Measurements from ENCODE around the gene PAXX.

The PAXX gene

DNA sequence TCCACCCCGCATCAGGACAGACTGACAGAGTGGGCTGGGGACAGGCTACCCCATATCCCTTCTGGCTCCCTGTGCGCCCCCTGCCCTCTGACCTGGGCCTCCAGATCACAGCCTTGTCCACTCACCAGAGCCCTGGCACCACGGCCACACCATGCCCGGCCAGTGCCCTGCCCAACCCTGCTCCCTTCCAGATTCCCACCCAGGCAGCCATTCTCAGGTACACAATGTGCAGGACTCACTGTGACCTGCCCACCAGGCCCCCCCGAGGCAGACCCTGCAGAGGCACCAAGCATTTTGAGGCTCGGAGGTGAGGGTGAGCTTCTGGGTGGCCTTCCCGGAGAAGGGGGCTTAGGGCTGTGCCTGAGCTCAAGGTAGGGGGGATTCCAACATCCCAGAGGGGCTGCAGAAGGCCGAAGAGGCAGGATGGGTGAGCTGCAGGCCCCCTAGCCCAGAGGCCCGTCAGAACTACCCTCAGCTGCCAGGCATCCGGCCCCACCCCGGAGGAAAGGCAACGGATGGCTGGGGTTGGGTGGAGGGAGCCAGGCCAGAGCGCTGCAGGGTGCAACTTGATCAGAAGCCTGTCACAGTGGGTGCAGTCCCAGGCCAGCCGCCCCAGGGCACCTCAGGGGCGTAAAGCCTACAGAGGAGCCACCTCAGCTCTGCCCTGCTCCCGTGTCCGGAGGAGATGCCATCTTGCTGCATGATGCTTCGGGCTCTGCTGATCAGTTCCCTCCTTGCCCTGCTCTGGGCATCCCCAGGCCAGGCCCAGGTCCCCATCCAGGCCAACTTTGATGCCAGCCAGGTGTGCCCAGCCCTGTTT is 9.8 kb upstream of the PAXX start, which contains the start of gene LCNL1:
TSS of gene LCNL1 (plus strand) at position 762 of the 820 bp plus-strand sequence. CDS start 594 bp downstream, outside the sequence.
- Mint-ChIP-seq H3K36me3 (no peaks in the 10 kb centered on the region), H3K27ac (peak within 1 kb of the TSS; percentile 12), H3K4me1 (peaks cover 3% of the 10 kb centered on the region), H3K9me3 (no peaks in the 10 kb centered on the region), H3K4me3 (no peak within 1 kb of the TSS), H3K27me3 (peaks cover 4% of the 10 kb centered on the region)

DNA sequence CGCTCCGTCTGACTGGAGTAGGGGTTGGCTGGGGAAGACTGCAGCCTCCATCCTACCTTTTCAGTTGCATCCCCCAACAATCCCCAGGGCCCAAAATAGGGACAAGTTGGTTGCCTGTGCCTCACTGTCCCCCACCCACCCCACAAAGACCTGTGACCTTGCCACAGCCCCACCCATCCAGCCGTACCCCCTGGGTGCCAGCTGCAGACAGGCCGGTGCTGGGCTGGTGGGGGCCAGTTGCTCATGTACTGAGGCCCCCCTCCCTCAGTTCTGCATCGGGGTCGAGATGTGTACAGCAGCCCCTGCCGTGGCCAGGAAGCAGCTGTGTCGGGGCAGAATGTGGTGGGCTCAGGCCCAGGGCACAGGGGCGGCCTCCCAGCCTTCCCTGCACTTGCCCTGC is 9.1 kb upstream of the PAXX start:
- peaks cover 3% of the 10 kb centered on the region for H3K4me1 Mint-ChIP-seq
- no peak overlapping the region for H3K27ac Mint-ChIP-seq
- no peaks in the 10 kb centered on the region for H3K9me3 Mint-ChIP-seq
- H3K4me3 Mint-ChIP-seq: no peak overlapping the region
- no peaks in the 10 kb centered on the region for H3K36me3 Mint-ChIP-seq
- H3K27me3 Mint-ChIP-seq: peaks cover 4% of the 10 kb centered on the region

DNA sequence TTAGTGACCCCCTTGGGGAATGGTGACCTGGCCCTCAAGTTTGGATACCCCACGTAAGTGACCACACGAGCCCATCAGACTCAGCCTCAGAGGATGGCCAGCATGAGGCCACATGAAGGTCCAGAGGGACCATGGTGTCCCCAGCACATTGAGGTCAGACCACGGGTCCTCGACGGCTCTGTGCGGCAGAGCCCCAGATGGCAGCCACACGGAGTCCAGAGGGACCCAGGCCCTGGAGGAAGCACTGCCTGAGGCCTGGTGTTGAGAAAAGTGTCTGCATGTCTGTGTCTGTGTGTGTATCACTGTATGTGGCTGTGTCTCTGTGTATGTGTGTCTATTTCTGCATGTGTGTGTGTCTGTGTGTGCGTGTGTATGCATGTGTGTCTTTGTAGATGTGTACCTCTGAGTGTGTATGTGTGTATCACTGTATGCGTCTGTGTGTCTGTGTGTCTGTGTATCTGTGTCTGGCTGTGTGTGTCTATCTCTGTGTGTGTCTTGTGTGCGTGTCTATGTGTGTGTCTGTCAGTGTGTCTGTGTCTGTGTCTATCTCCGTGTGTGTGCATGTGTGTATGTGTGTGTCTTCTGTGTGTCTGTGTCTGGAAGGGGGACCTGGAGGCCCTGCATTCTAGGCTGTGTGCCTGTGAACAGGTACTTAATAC is 8.4 kb upstream of the PAXX start:
- H3K4me1 Mint-ChIP-seq: peaks cover 3% of the 10 kb centered on the region
- no peak overlapping the region for H3K4me3 Mint-ChIP-seq
- no peaks in the 10 kb centered on the region for H3K36me3 Mint-ChIP-seq
- H3K27me3 Mint-ChIP-seq: peaks cover 4% of the 10 kb centered on the region
- H3K27ac Mint-ChIP-seq: no peak overlapping the region
- H3K9me3 Mint-ChIP-seq: no peaks in the 10 kb centered on the region

DNA sequence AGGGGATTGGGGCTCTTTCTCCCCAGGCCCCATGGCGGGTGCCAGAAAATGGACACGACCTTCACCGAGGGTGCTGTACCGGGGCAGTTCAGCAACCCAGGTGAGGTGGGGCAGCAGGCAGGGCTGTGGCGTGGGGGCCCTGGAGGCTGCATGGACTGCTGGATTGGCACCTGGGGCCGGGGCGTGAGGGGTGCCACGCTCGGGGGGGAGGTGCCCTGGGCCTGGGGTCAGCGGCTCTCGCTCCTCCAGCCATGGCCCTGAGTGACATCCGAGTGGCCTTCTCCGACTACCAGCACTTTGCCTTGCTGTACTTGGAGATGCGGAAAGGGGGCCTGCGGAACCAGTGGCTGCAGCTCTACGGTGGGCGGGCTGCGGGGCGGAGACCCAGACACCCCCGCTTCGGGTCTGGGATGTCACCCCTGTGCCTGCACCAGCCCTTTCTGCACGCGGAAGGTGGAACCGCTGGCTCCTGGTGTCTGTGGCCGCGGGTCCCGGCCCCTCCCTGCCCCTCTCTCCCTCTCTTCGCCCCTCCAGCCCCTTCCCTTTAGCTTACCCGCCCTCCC is 7.7 kb upstream of the PAXX start:
- Mint-ChIP-seq H3K4me3 (no peak overlapping the region), H3K27me3 (peaks cover 4% of the 10 kb centered on the region), H3K9me3 (no peaks in the 10 kb centered on the region), H3K4me1 (peaks cover 3% of the 10 kb centered on the region), H3K36me3 (no peaks in the 10 kb centered on the region), H3K27ac (no peak overlapping the region)

DNA sequence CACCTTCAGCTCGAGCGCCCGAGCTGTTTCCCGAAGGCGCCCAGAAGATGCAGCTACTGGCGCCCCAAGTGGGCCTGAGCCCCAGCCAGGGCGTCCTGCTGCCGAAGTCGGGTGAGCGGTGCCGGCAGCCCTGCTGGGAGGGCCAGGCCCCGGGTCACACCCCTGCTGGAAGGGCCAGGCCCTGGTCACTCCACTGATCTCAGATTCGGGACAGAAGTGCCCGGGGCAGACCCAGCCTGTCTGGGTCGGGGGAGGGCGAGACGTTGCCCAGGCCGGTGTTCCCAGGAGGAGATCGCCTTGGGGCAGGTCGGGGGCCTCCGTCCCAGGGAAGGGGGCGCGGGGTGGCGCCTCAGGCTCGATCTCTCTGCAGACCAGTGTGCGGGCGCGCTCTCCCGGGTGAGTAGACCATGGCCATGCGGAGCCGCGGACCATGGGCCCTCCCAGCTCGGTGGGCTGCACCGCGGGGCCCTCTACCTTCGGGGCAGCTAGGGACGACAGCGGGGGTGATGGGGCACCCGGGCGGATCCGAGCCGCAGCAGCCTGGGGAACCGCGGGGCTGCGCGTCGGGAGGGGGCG is 7.1 kb upstream of the PAXX start:
- Mint-ChIP-seq H3K4me3 (no peak overlapping the region), H3K27me3 (peaks cover 4% of the 10 kb centered on the region), H3K27ac (no peak overlapping the region), H3K4me1 (peaks cover 3% of the 10 kb centered on the region), H3K36me3 (no peaks in the 10 kb centered on the region), H3K9me3 (no peaks in the 10 kb centered on the region)

DNA sequence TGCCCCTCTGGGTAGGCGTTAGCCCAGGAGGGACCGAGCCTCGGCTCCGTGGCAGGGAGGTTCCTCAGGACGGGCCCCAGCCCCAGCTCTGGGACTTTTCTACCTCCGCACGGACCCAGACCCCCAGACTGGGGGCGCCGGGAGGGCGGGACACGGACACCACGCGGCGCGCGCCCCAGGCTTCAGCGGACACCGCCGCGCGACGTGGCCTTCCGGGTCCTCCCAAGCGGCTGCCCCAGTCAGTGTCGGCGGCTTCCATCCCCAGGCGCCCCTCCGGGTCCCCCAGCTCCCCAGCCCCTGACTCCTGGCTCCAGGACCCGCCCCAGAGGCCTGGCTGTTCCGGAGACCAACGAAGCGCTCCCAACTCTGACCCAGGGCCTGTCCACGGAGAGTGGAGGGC is 6.4 kb upstream of the PAXX start:
- H3K36me3 Mint-ChIP-seq: no peaks in the 10 kb centered on the region
- peaks cover 4% of the 10 kb centered on the region for H3K27me3 Mint-ChIP-seq
- no peak overlapping the region for H3K4me3 Mint-ChIP-seq
- no peak overlapping the region for H3K27ac Mint-ChIP-seq
- no peaks in the 10 kb centered on the region for H3K9me3 Mint-ChIP-seq
- peaks cover 3% of the 10 kb centered on the region for H3K4me1 Mint-ChIP-seq

DNA sequence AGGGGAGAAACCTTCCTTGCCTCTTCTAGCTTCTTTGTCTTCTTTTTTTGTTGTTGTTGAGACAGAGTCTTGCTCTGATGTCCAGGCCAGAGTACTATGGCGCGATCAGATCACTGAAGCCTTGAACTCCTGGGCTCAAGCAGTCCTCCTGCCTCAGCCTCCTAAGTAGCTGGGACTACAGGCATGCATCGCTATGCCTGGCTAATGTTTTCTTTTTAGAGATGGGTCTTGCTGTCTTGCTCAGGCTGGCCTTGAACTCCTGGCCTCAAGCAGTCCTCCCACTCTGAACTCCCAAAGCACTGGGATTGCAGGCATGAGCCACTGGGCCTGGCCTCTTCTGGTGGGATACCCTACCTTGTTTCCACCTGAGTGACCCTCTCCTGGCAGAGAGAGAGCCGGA is 3.4 kb upstream of the PAXX start:
- H3K4me1 Mint-ChIP-seq: peaks cover 18% of the 10 kb centered on the region
- no peak overlapping the region for H3K4me3 Mint-ChIP-seq
- peaks cover 2% of the 10 kb centered on the region for H3K27me3 Mint-ChIP-seq
- H3K9me3 Mint-ChIP-seq: no peaks in the 10 kb centered on the region
- no peak overlapping the region for H3K27ac Mint-ChIP-seq
- H3K36me3 Mint-ChIP-seq: no peaks in the 10 kb centered on the region

DNA sequence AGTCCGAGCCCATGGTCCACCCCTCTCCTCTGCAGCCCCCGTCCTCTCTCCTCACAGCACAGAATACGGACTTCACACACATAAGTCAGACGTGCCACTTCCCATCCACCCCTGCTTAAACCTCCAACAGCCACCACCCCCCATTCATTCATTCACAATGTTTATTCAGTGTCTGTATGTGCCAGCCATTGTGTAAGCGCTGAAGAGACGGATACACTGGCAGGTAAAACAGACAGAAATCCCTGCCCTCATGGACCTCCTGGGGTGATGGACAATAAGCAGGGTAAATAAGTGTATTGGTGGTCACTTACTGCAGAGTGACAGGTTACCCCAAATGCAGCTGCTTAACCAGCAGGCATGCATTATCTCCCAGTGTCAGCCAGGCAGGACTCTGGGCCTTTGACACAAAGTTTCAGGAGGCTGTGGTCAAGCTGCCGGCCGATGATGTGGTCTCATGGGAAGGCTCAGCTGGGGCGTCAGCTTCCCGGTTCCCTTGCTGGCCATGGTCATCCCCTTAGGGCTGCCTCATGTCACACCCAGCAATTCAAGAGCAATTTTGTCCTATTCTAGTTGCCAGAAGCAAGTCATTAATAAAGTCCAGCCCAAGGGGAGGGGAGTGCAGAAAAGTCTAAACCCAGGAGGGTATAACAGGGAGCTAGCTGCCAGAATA is 1.8 kb upstream of the PAXX start:
- Mint-ChIP-seq H3K36me3 (no peaks in the 10 kb centered on the region), H3K9me3 (no peaks in the 10 kb centered on the region), H3K4me3 (peak overlapping the region; percentile 75), H3K27ac (peak overlapping the region; percentile 81), H3K4me1 (peaks cover 17% of the 10 kb centered on the region), H3K27me3 (no peaks in the 10 kb centered on the region)

DNA sequence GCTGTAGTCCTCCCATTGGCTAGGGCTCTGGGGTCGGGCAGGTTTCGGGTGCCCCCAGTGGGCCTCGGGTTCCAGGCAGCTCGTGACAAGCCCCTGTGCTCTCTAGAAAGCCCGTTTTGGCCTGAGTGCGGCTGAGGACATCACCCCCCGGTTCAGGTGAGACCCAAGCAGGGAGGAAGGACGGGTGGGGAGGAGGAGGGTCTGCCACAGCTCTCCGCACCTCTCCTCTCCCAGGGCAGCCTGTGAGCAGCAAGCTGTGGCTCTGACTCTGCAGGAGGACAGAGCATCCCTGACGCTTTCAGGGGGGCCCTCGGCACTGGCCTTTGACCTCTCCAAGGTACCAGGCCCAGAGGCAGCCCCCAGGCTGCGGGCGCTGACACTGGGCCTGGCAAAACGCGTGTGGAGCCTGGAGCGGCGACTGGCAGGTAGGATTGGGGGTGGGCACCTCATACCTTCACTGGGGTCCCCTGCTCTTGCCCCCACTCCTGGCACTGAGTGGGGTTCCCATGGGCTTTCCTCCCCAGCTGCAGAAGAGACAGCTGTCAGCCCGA is 672 bp downstream of the PAXX start:
- Mint-ChIP-seq H3K27ac (peak overlapping the region; percentile 62), H3K4me1 (peaks cover 22% of the 10 kb centered on the region), H3K4me3 (peak overlapping the region; percentile 88), H3K36me3 (no peaks in the 10 kb centered on the region), H3K27me3 (no peaks in the 10 kb centered on the region), H3K9me3 (no peaks in the 10 kb centered on the region)

DNA sequence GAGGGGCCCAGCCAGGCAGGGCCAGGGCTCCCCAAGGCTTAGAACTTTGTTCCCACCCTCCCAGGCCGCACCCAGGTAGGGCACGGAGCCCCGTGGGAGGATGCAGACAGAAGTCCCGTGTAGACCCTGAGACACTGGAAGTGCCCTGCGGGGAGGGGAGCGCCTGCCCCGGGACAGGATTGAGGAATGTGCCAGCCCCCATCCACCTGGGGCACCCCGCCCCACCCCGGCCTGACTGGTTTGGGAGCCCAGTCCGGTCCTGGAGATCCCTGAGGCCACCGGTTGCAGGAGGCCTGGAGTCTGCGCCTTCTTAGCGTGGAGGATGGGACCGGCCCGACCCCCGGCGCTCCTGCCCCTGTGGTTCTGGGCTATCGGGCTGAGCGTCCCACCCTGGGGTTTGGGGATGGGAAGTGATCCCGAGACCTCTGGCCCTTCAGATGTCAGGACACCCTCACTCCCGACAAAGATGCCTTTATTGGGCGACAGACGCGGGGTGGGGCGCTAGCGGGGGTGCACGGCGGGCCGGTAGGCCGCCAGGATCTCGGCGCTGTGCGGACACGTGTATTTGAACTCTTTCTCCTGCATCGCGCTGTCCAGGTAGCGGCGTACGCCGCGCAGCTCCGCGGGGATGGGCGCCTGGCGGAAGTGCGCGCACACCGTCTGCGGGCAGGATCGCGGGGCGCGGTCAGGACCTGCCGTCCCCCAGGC is 2.1 kb downstream of the PAXX start:
- Mint-ChIP-seq H3K4me1 (peaks cover 27% of the 10 kb centered on the region), H3K4me3 (no peak overlapping the region), H3K27ac (no peak overlapping the region), H3K36me3 (no peaks in the 10 kb centered on the region), H3K27me3 (no peaks in the 10 kb centered on the region), H3K9me3 (no peaks in the 10 kb centered on the region)

DNA sequence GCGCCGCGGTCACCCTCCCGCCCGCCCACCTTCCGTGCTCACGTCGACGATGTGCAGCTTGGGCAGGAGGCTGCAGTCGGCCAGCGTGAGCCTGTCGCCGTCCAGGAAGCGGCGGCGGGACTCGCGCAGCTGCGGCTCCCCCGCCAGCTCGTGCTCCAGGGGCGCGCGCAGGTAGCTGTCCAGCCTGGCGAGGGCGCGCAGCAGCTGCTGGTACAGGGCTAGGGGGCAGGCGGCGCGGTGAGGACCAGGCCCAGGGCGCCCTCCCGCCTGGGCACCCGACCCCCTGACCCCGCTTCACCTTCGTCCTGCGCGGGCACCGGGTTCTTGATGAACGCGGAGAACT is 2.6 kb downstream of the PAXX start:
- Mint-ChIP-seq H3K36me3 (no peaks in the 10 kb centered on the region), H3K4me3 (no peak overlapping the region), H3K27ac (no peak overlapping the region), H3K4me1 (peaks cover 27% of the 10 kb centered on the region), H3K9me3 (no peaks in the 10 kb centered on the region), H3K27me3 (no peaks in the 10 kb centered on the region)

DNA sequence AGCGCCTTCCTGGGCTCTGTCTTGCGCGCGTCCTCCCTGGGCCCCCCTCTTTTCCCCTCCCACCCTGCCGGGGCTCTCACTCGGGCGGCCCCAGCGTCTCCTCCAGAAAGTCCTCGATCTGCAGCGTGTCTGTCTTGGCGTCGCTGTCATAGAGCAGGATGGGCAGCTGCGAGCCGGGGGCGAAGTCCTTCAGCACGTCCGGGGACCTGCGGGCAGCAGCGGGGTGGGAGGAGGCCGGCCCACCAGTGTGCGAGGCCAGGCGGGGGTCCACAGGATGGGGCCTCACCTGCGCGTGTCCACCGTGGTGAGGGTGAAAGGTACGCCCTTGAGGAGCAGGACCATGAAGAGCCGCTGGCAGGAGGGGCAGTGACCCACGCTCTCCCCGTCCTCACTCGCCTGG is 3.1 kb downstream of the PAXX start:
- H3K36me3 Mint-ChIP-seq: no peaks in the 10 kb centered on the region
- no peaks in the 10 kb centered on the region for H3K27me3 Mint-ChIP-seq
- H3K27ac Mint-ChIP-seq: no peak overlapping the region
- H3K4me3 Mint-ChIP-seq: no peak overlapping the region
- H3K4me1 Mint-ChIP-seq: peaks cover 27% of the 10 kb centered on the region
- no peaks in the 10 kb centered on the region for H3K9me3 Mint-ChIP-seq

DNA sequence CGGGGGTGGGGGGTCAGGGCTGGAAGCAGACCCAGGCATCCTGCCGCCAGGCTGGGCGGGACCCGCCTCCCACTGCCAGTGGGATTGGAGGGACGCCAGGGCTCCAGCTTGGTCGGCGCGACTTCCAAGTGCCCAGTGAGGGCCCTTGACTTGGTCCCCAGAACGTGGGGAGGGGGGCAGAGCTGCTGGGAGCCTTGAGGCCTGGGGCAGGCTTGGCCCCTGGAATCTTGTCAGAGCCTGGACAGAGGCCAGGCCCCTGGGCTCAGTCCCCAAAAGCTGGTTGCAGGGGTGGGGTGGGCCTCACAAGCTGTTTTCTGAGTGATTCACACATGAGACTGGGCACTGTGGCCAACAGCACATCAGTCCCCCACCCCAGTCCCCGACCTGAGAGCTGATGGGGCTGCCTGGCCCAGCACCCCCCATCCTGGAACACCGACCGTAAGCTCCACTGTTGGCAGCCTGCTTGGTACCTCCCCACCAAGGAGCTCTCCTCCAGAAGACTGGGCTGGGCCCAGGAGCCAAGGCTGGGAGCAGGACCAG is 3.6 kb downstream of the PAXX start:
- Mint-ChIP-seq H3K27me3 (no peaks in the 10 kb centered on the region), H3K9me3 (no peaks in the 10 kb centered on the region), H3K27ac (no peak overlapping the region), H3K36me3 (no peaks in the 10 kb centered on the region), H3K4me1 (peaks cover 27% of the 10 kb centered on the region), H3K4me3 (peak overlapping the region; percentile 42)

DNA sequence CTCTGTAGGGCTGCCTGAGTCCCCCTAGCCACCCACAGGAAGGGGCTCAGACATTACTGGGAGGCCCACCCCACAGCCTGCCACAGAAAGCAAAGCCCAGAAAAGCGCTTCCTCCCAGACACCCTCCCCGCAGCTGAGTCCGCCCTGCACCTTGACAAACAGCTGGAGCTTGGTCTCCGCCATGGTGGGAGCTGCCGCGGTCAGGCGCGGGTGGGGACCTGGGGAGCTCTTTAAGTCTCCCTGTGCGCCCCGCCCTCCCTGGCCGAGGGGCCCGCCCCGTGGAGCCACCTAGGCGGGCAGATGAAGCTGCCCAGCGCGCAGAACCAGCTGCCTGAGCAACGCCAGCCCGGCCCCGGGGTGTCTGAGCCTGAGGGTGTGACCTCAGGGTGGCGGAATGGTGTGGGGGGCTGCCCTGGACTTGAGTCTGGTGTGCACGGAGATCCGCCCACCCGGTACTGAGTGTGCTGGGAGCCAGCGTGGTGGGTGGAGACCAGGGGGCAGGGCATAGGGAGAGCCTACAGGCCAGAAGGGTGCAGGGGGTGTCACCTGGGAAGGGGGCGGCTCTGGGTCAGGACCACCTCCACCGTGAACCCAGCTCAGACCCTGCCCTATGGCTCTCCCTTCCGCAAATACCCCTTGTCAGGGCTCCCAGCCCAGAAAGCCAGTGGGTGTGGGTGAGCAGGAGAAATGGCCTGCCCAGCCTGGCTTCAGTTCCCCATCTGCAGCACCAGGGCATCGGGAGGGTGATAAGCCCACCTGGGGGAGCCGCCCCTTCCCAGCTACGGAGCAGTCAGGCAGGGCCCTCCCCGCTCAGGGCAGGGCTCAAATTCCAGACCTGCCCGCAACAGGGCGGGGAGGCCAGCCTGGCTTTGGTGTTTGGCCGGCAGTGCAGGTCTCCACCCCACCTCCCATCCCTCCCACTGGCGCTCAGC is 4.4 kb downstream of the PAXX start, which contains the start of gene CLIC3:
TSS of gene CLIC3 (minus strand) at position 208 of the 932 bp plus-strand sequence. CDS start at position 183, 25 bp downstream.
- H3K4me3 Mint-ChIP-seq: peak within 1 kb of the TSS; percentile 42
- H3K9me3 Mint-ChIP-seq: no peaks in the 10 kb centered on the region
- H3K36me3 Mint-ChIP-seq: no peaks in the 10 kb centered on the region
- peak within 1 kb of the TSS; percentile 51 for H3K27ac Mint-ChIP-seq
- H3K4me1 Mint-ChIP-seq: peaks cover 22% of the 10 kb centered on the region
- no peaks in the 10 kb centered on the region for H3K27me3 Mint-ChIP-seq

All from activated naive CD4-positive, alpha-beta T cell treated with anti-CD3 and anti-CD28 coated beads, Interleukin-2, amount 50 U/mL, for 24 hours (primary cell).